ENCODE data around the gene SLC25A48.
"Not testable (repeated sequence)": the region's sequence is repeated elsewhere in the genome, so short reads cannot be mapped to it uniquely, and the experiment has no call there.

SLC25A48 gene

GRCh38 chr5:135829681-135830383 is 4.6 kb upstream of the SLC25A48 start:
- DNase-seq (ENCODE audit: low read depth in 2 of 2): peak in 1 of 2 donors; percentile 11

- DNase-seq (ENCODE audit: low read depth in 2 of 2): no peak
Observed at GRCh38 chr5:135830384-135830700, 4.1 kb upstream of the SLC25A48 start.

GRCh38 chr5:135830876-135831275 is 3.6 kb upstream of the SLC25A48 start:
- no peak for DNase-seq (ENCODE audit: low read depth in 2 of 2)

- no peak for DNase-seq (ENCODE audit: low read depth in 2 of 2)
Observed at GRCh38 chr5:135831439-135831838, 3.0 kb upstream of the SLC25A48 start.

- no peak for DNase-seq (ENCODE audit: low read depth in 2 of 2)
Observed at GRCh38 chr5:135831851-135832555, 2.5 kb upstream of the SLC25A48 start.

GRCh38 chr5:135832941-135833920 is 1.2 kb upstream of the SLC25A48 start:
- DNase-seq (ENCODE audit: low read depth in 2 of 2): no peak

- DNase-seq (ENCODE audit: low read depth in 2 of 2): no peak
Observed at GRCh38 chr5:135833961-135834638, 363 bp upstream of the SLC25A48 start.

GRCh38 chr5:135835766-135836165 is 1.3 kb downstream of the SLC25A48 start:
- no peak for DNase-seq (ENCODE audit: low read depth in 2 of 2)

GRCh38 chr5:135838395-135838794 is 3.9 kb downstream of the SLC25A48 start:
- DNase-seq (ENCODE audit: low read depth in 2 of 2): not testable (repeated sequence)

GRCh38 chr5:135839566-135839965 is 5.1 kb downstream of the SLC25A48 start:
- no peak for DNase-seq (ENCODE audit: low read depth in 2 of 2)

- no peak for DNase-seq (ENCODE audit: low read depth in 2 of 2)
Observed at GRCh38 chr5:135840959-135841358, 6.5 kb downstream of the SLC25A48 start.

- DNase-seq (ENCODE audit: low read depth in 2 of 2): no peak
Observed at GRCh38 chr5:135842737-135843136, 8.3 kb downstream of the SLC25A48 start.

GRCh38 chr5:135843571-135844337 is 9.3 kb downstream of the SLC25A48 start:
- no peak for DNase-seq (ENCODE audit: low read depth in 2 of 2)

- no peak for DNase-seq (ENCODE audit: low read depth in 2 of 2)
Observed at GRCh38 chr5:135846311-135846710, 11.8 kb downstream of the SLC25A48 start.

- DNase-seq (ENCODE audit: low read depth in 2 of 2): no peak
Observed at GRCh38 chr5:135847976-135848375, 13.5 kb downstream of the SLC25A48 start.

GRCh38 chr5:135850231-135850630 is 15.8 kb downstream of the SLC25A48 start:
- no peak for DNase-seq (ENCODE audit: low read depth in 2 of 2)

- no peak for DNase-seq (ENCODE audit: low read depth in 2 of 2)
Observed at GRCh38 chr5:135850671-135851070, 16.2 kb downstream of the SLC25A48 start.

GRCh38 chr5:135851186-135851914 is 16.9 kb downstream of the SLC25A48 start:
- no peak for DNase-seq (ENCODE audit: low read depth in 2 of 2)

GRCh38 chr5:135851915-135852845 is 17.7 kb downstream of the SLC25A48 start:
- no peak for DNase-seq (ENCODE audit: low read depth in 2 of 2)
